Lung (tissue), 12 donors: ENCODE results near the gene SLC2A6. TPM values are rescaled to one million over a fixed set of nuclear protein-coding genes. Genes with fewer than 3 reads are reported as not detected.

Source experiments
- ATAC-seq: fragments of 200-7000 bp; cut with Tn5 transposase; one replicate; pipeline ENCODE4 v1.9.1; 2020; ENCODE audit warnings: moderate number of reproducible peaks; ENCODE audit not compliant: insufficient read depth, low FRiP score
- DNase-seq, 3 donors: peaks; one replicate each; pipeline ENCODE4 v3.0.0-alpha.2; 2013 to 2017
- H3K27ac ChIP-seq, 2 donors: one replicate each; pipeline ENCODE4 v1.5.1; 2013; ENCODE audit warnings: mild to moderate bottlenecking in 2 of 2, moderate library complexity in 2 of 2, control low read depth in 1 of 2, inconsistent platforms in 1 of 2, low read depth in 1 of 2, low read length in 1 of 2
- H3K27me3 ChIP-seq, 3 donors: one replicate each; pipeline ENCODE4 v1.5.1; 2013; ENCODE audit warnings: low read length in 2 of 3; ENCODE audit not compliant: control insufficient read depth in 3 of 3, insufficient read depth in 3 of 3
- H3K36me3 ChIP-seq, 4 donors: one replicate each; pipeline ENCODE4 v1.5.1; 2013; ENCODE audit warnings: low read length in 4 of 4, mild to moderate bottlenecking in 1 of 4, moderate library complexity in 1 of 4; ENCODE audit not compliant: control insufficient read depth in 4 of 4, insufficient read depth in 4 of 4
- H3K4me1 ChIP-seq, 5 donors: one replicate each; pipeline ENCODE4 v1.5.1; 2013; ENCODE audit warnings: low read length in 5 of 5, mild to moderate bottlenecking in 2 of 5, moderate library complexity in 1 of 5; ENCODE audit not compliant: control insufficient read depth in 5 of 5, insufficient read depth in 5 of 5
- H3K4me3 ChIP-seq: one replicate; pipeline ENCODE4 v1.5.1; 2013; ENCODE audit warnings: mild to moderate bottlenecking, control low read depth, moderate library complexity
- H3K9ac ChIP-seq, 2 donors: one replicate each; pipeline ENCODE4 v1.5.1; 2013; ENCODE audit warnings: low read length in 2 of 2, control low read depth in 1 of 2; ENCODE audit not compliant: insufficient read depth in 1 of 2
- H3K9me3 ChIP-seq, 4 donors: one replicate each; pipeline ENCODE4 v1.5.1; 2013; ENCODE audit warnings: low read length in 3 of 4, mild to moderate bottlenecking in 1 of 4, moderate library complexity in 1 of 4; ENCODE audit not compliant: control insufficient read depth in 4 of 4, insufficient read depth in 3 of 4
- CTCF ChIP-seq: IDR thresholded peaks from 2 replicates; pipeline ENCODE4 v1.5.1; 2012; ENCODE audit warnings: mild to moderate bottlenecking; ENCODE audit errors: control extremely low read depth, extremely low read depth
- WGBS, 2 donors: extraction: QIAGEN DNeasy Blood & Tissue Kit; methylation state at CpG; one replicate each; pipeline ENCODE4 v1.1.7; 2013; 5-methylcytosine and 5-hydroxymethylcytosine counted together
- polyA plus RNA-seq, 2 donors: library from polyadenylated mRNA; stranded (reverse); fragments of 200-250 nt; gene quantifications; one replicate each; pipeline ENCODE4 v1.2.1, GENCODE V29; 2013
- total RNA-seq, 2 donors: library from RNA; depleted of rRNA in 1 of 2; stranded (reverse); fragments of >200 nt in 1 of 2; gene quantifications; one replicate each; pipeline ENCODE4 v1.2.1, GENCODE V29; 2014 to 2021
- donor health status: control.
- donor health status: control.
- donor health status: Bipolar disorder and iron deficiency.
- donor health status: healthy.
- donor health status: DM: yes; HTN: yes; CAD: no.

SLC2A6 gene
- total and polyA plus RNA-seq, 4 donors, result 8.4 to 49.6 (median 18.5) TPM

GRCh38 chr9:133468777-133469421, 10.0 kb downstream of the SLC2A6 start:
- no peak for DNase-seq
- TF ChIP-seq CTCF, result no peak
- 88 to 89% methylated on average over 5 to 6 of the region's 6 CpGs for WGBS, 2 donors
- H3K27me3 ChIP-seq, result no peaks in the 10 kb centered on the region
- no peak for ATAC-seq
- H3K9ac ChIP-seq, result no peak overlapping the region
- H3K9me3 ChIP-seq, result no peaks in the 10 kb centered on the region
- peaks cover 0 to 27% (median 0%) of the 10 kb centered on the region in 4 donors for H3K36me3 ChIP-seq
- no peak overlapping the region for H3K27ac ChIP-seq
- H3K4me3 ChIP-seq, result no peak overlapping the region
- H3K4me1 ChIP-seq, result peaks cover 0 to 4% (median 0%) of the 10 kb centered on the region in 5 donors

- Histone ChIP-seq H3K9ac (no peak overlapping the region), H3K36me3 (peaks cover 0 to 28% (median 0%) of the 10 kb centered on the region in 4 donors)
- no peak for DNase-seq
Measured at GRCh38 chr9:133468374-133468773, 10.5 kb downstream of the SLC2A6 start.

GRCh38 chr9:133467101-133467500, 11.8 kb downstream of the SLC2A6 start:
- Histone ChIP-seq H3K36me3 (peaks cover 0 to 22% (median 0%) of the 10 kb centered on the region in 4 donors), H3K9me3 (no peaks in the 10 kb centered on the region), H3K27me3 (no peaks in the 10 kb centered on the region), H3K4me1 (peaks cover 0 to 4% (median 0%) of the 10 kb centered on the region in 5 donors), H3K4me3 (no peak overlapping the region), H3K27ac (no peak overlapping the region), H3K9ac (no peak overlapping the region)
- no peak for TF ChIP-seq CTCF
- no peak for ATAC-seq
- DNase-seq, result no peak
- WGBS, 2 donors, result 88 to 96% methylated on average over 10 of the region's 10 CpGs

More at GRCh38 chr9:133468374-133468773, 10.5 kb downstream of the SLC2A6 start:
- WGBS, 2 donors, result 92 to 96% methylated on average over 11 of the region's 11 CpGs
- Histone ChIP-seq H3K9me3 (no peaks in the 10 kb centered on the region), H3K4me3 (no peak overlapping the region), H3K4me1 (peaks cover 0 to 4% (median 0%) of the 10 kb centered on the region in 5 donors), H3K27me3 (no peaks in the 10 kb centered on the region), H3K27ac (no peak overlapping the region)
- ATAC-seq, result no peak
- no peak for TF ChIP-seq CTCF
